Retinal pigment epithelial cell (primary cell): Measurements from ENCODE around the gene ZBTB40.

Experiments used
- DNase-seq: peaks from one replicate; pipeline ENCODE4 v3.0.0-alpha.2; 2010; ENCODE audit warnings: low read depth
- H3K4me3 ChIP-seq: 2 replicates; pipeline ENCODE4 v1.5.1; 2011; ENCODE audit warnings: mild to moderate bottlenecking, low read length, control low read depth, moderate library complexity
- TF ChIP-seq, protein P1 (sequence below): conservative IDR thresholded peaks from 2 replicates; pipeline ENCODE4 v1.5.1; 2011; ENCODE audit warnings: low read depth, low read length, control low read depth, inconsistent platforms

The ZBTB40 gene

DNA sequence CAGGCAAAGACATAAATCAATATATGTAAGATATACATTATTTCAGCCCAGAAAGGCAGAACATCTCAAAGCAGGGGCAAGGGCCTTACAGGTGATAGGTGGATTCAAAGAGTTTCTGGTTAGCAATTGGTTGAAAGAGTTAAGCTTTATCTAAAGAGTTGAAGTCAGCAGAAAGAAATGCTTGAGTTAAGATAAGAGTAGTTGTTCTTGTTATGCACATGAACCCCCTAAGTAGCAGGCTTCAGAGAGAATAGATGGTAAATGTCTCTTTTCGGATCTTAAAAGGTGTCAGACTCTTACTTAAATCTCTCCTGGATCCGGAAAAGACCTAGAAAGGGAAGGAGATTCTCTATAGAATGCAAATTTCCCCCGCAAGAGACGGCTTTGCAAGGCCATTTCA lies 8.3 kb upstream of the ZBTB40 start:
- H3K4me3 ChIP-seq, result no peak overlapping the region
- DNase-seq, result no peak
- TF ChIP-seq, protein P1, sequence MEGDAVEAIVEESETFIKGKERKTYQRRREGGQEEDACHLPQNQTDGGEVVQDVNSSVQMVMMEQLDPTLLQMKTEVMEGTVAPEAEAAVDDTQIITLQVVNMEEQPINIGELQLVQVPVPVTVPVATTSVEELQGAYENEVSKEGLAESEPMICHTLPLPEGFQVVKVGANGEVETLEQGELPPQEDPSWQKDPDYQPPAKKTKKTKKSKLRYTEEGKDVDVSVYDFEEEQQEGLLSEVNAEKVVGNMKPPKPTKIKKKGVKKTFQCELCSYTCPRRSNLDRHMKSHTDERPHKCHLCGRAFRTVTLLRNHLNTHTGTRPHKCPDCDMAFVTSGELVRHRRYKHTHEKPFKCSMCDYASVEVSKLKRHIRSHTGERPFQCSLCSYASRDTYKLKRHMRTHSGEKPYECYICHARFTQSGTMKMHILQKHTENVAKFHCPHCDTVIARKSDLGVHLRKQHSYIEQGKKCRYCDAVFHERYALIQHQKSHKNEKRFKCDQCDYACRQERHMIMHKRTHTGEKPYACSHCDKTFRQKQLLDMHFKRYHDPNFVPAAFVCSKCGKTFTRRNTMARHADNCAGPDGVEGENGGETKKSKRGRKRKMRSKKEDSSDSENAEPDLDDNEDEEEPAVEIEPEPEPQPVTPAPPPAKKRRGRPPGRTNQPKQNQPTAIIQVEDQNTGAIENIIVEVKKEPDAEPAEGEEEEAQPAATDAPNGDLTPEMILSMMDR, result no peak

DNA sequence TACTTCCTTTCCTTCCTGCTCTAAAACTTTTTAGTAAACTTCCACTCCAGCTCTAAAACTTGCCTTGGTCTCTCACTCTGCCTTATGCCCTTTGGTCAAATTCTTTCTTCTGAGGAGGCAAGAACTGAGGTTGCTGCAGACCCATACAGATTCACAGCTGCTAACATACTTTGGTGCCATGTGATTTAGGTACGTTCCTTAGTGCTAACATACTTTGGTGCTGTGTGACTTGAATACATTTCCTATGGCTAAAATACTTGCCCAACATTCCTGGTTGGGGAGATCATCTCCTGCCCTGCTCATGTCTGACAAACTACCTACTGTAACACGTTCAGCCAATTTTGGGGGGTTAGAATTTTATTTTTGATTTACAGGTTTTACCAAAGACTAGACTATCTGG lies 6.8 kb upstream of the ZBTB40 start:
- DNase-seq, result no peak
- TF ChIP-seq, protein P1, result no peak
- no peak overlapping the region for H3K4me3 ChIP-seq

DNA sequence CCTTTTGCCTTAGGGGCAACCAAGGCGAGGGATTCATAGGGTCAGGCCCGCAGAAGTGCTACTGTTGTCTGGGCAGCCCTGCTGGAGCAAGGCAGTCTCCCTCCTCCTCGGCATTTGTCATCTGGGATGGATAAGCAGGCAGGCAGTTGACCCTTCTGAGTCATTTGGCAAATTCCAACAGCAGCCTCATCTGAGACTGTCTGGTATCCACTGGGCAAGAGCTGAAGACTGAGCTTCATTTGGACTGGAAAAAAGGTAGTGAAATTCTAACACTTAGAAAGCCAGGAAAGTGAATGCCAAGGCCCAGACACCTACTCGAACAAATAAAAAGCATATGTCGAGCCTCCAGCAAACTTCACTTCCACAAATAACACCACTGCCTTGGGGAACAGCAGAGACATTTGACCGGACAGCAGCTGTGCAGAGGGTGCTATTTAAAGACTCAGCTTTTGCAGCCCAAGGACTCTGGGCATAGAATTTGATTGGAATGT lies 4.0 kb upstream of the ZBTB40 start:
- H3K4me3 ChIP-seq, result no peak overlapping the region
- TF ChIP-seq, protein P1, result no peak
- DNase-seq, result peak; percentile 27

DNA sequence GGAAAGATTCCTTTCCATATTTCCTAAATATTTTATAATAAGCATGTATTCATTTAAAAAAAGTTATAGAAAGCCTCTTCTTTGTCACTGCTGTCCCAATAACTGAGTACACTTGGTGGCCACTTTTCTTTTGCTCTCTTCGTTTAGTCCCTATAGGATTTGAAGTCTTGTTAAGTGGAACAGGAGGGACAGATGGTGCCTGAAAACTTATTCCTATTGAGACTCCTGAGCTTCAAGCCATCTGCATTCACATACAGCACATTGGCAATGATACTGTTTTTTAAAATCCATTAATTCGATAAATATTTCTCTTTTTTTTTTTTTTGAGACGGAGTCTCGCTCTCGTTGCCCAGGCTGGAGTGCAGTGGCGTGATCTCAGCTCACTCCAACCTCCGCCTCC lies 2.0 kb upstream of the ZBTB40 start:
- no peak for DNase-seq
- no peak overlapping the region for H3K4me3 ChIP-seq

DNA sequence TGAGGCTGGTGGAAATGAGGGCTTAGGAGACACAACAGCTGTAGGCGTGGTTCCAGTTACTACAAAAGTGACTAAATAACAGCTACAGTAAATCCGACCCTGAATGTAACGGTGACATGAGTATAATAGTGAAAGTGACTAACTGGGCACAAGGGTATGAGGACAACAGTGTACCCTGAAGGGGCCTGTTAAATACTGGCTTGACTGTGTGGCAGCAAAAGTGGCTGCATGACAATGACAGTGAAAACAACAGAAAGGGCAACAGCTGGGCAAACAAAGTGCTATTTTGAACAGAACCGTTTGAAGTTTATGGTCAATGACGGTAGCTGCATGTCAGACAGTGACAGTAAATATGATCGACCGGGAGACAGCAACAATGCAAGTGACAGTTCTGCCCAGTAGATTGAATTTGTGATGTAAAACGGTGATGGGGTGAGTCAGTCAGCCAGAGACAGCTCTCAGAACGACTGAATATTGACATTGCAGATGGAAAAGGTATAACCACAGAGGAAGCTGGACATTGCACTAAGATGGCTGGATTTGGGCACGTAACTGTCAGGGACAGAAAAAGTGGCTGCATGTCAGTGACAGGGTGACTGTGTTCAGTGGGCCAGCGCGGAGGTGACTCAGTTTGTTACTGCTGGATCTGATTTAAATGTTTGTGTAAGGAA lies 1.2 kb upstream of the ZBTB40 start:
- TF ChIP-seq, protein P1, result no peak
- DNase-seq, result no peak
- H3K4me3 ChIP-seq, result no peak overlapping the region

More for the DNA sequence above, 2.0 kb upstream of the ZBTB40 start:
- TF ChIP-seq, protein P1, result no peak

DNA sequence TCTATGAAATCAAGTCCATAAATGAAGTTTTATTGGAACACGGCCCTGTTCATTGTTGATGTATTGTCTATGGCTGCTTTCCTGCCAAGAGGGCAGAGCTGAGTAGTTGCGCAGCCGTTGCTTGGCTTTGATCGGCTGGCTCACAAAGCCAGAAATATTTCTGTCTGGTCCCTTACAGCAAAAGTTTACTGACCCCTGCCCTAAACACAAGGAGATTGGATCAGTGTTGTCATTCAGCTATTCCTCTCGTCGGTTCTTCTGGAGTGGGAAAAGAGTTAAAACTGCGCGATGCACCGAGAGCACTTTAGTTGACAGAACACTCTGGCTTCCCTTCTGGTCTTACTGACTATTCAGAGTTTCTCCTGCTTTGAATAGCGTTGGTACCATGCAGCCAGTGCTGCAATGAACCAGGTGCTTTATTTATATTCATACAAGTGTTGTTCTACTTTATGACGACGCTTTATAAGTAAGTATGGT lies 868 bp downstream of the ZBTB40 start:
- TF ChIP-seq, protein P1, result no peak
- no peak for DNase-seq
- H3K4me3 ChIP-seq, result peak overlapping the region; percentile 85

DNA sequence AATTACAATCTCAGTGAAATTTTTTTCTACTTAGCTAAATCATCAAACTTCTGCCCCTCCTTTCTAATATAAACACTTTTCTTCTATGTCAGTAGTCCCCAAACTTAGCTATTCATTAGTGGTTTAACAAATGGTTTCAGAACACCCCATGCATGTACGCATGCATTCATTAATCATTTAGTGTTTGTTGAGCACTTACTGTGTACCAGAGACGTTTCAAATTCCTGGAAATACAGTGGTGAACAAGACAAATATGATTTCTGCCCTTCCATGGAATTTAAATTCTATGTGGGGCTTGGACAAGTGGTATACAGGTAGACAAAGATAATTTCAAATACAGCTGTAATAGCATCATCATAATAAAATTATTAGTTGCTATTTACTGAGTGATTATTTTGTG lies 1.5 kb downstream of the ZBTB40 start:
- DNase-seq, result no peak
- no peak overlapping the region for H3K4me3 ChIP-seq
- TF ChIP-seq, protein P1, result no peak
